MM.1S (cell line): ENCODE results near the gene TXNRD1.

Source experiments
- DNase-seq: peaks from one replicate; pipeline ENCODE4 v3.0.0-alpha.2; 2015
- H2AFZ ChIP-seq: fragments of 300-600 bp; sonication (generic); 2 replicates; pipeline ENCODE4 v1.6.0; 2016; ENCODE audit warnings: antibody characterized with exemption, low read length
- H3F3A ChIP-seq: fragments of 300-600 bp; sonication (generic); 2 replicates; pipeline ENCODE4 v1.6.1; 2016; ENCODE audit warnings: mild to moderate bottlenecking, antibody characterized with exemption, low read length, moderate library complexity, mixed read lengths; ENCODE audit not compliant: insufficient read depth
- H3K27ac ChIP-seq: fragments of 300-600 bp; sonication (generic); 2 replicates; pipeline ENCODE4 v1.5.1; 2016; ENCODE audit warnings: mild to moderate bottlenecking, low read length
- H3K27me3 ChIP-seq: fragments of 300-600 bp; sonication (generic); replicated peaks from 2 replicates; pipeline ENCODE4 v1.6.0; 2016; ENCODE audit warnings: low read length; ENCODE audit not compliant: insufficient read depth
- H3K36me3 ChIP-seq: fragments of 300-600 bp; sonication (generic); replicated peaks from 2 replicates; pipeline ENCODE4 v1.6.1; 2016; ENCODE audit warnings: mild to moderate bottlenecking, low read length, mixed read lengths; ENCODE audit not compliant: insufficient read depth
- H3K4me1 ChIP-seq: fragments of 300-600 bp; sonication (generic); 2 replicates; pipeline ENCODE4 v1.6.1; 2016; ENCODE audit warnings: low read length, mixed read lengths
- H3K4me2 ChIP-seq: fragments of 300-600 bp; sonication (generic); 2 replicates; pipeline ENCODE4 v1.6.0; 2016; ENCODE audit warnings: low read depth, low read length
- H3K4me3 ChIP-seq: fragments of 300-600 bp; sonication (generic); 2 replicates; pipeline ENCODE4 v1.5.1; 2016; ENCODE audit warnings: low read length, mixed read lengths
- H3K79me2 ChIP-seq: fragments of 300-600 bp; sonication (generic); 2 replicates; pipeline ENCODE4 v1.6.1; 2016; ENCODE audit warnings: mixed run types, low read length, mixed read lengths
- H3K9ac ChIP-seq: fragments of 300-600 bp; sonication (generic); 2 replicates; pipeline ENCODE4 v1.6.1; 2016; ENCODE audit warnings: low read length, mixed read lengths
- H3K9me2 ChIP-seq: fragments of 300-600 bp; sonication (generic); replicated peaks from 2 replicates; pipeline ENCODE4 v1.6.1; 2016; ENCODE audit warnings: mild to moderate bottlenecking, low read length, mixed read lengths; ENCODE audit not compliant: insufficient read depth
- H3K9me3 ChIP-seq: fragments of 300-600 bp; sonication (generic); replicated peaks from 2 replicates; pipeline ENCODE4 v1.6.1; 2016; ENCODE audit warnings: mild to moderate bottlenecking, low read length, mixed read lengths; ENCODE audit not compliant: insufficient read depth
- H4K20me1 ChIP-seq: fragments of 300-600 bp; sonication (generic); 2 replicates; pipeline ENCODE4 v1.6.1; 2016; ENCODE audit warnings: mild to moderate bottlenecking, low read length, moderate library complexity, mixed read lengths; ENCODE audit not compliant: insufficient read depth
- CTCF ChIP-seq: fragments of 300-600 bp; sonication (generic); IDR thresholded peaks from 2 replicates; pipeline ENCODE4 v1.5.1; 2016; ENCODE audit warnings: antibody characterized with exemption, low read length, mixed read lengths
- EZH2 ChIP-seq: fragments of 300-600 bp; sonication (generic); optimal IDR thresholded peaks from 2 replicates; pipeline ENCODE3; 2017; ENCODE audit warnings: low read depth, mild to moderate bottlenecking, antibody characterized with exemption, low read length, mixed read lengths
- EZH2phosphoT487 ChIP-seq: fragments of 300-600 bp; sonication (generic); IDR thresholded peaks from 2 replicates; pipeline ENCODE4 v1.6.1; 2018; ENCODE audit warnings: antibody characterized with exemption, low read length

Gene TXNRD1

GRCh38 chr12:104303538-104304151 is 88.1 kb downstream of the TXNRD1 start, which contains the start of gene EID3:
Gene EID3, plus strand, starts transcription at chr12:104303739. Its CDS starts 196 bp downstream, at chr12:104303935.
- Histone ChIP-seq H3K9me3 (no peaks in the 10 kb centered on the region), H3K9ac (no peak within 1 kb of the TSS), H4K20me1 (peaks cover 33% of the 10 kb centered on the region; the same call in 1 of the 2 replicates), H3K4me2 (no peak within 1 kb of the TSS), H3K36me3 (peaks cover 10% of the 10 kb centered on the region; the same call in 1 of the 2 replicates), H3K4me3 (no peak within 1 kb of the TSS), H3K27ac (no peak within 1 kb of the TSS), H3K79me2 (peaks cover 99% of the 10 kb centered on the region), H3F3A (0 out of 2 replicates have a peak, but pooled peaks cover 4% of the 10 kb centered on the region), H3K4me1 (no peaks in the 10 kb centered on the region), H3K9me2 (no peaks in the 10 kb centered on the region), H3K27me3 (no peaks in the 10 kb centered on the region), H2AFZ (no peak within 1 kb of the TSS)
- DNase-seq, result no peak
- TF ChIP-seq EZH2phosphoT487, result no peak
- no peak for TF ChIP-seq CTCF
- no peak for TF ChIP-seq EZH2

GRCh38 chr12:104304261-104305009 is 88.9 kb downstream of the TXNRD1 start:
- no peaks in the 10 kb centered on the region for H3K9me2 ChIP-seq
- H2AFZ ChIP-seq, result no peak overlapping the region
- H3K36me3 ChIP-seq, result peaks cover 10% of the 10 kb centered on the region; the same call in 1 of the 2 replicates
- H3K4me1 ChIP-seq, result no peaks in the 10 kb centered on the region
- H3K4me2 ChIP-seq, result no peak overlapping the region
- 0 out of 2 replicates have a peak, but pooled peaks cover 4% of the 10 kb centered on the region for H3F3A ChIP-seq
- no peak overlapping the region for H3K27ac ChIP-seq
- H3K79me2 ChIP-seq, result peaks cover 99% of the 10 kb centered on the region
- no peak overlapping the region for H3K4me3 ChIP-seq
- H4K20me1 ChIP-seq, result peaks cover 30% of the 10 kb centered on the region; the same call in 1 of the 2 replicates
- H3K9me3 ChIP-seq, result no peaks in the 10 kb centered on the region
- no peak overlapping the region for H3K9ac ChIP-seq
- H3K27me3 ChIP-seq, result no peaks in the 10 kb centered on the region
- no peak for DNase-seq
- TF ChIP-seq EZH2phosphoT487, result no peak
- TF ChIP-seq CTCF, result no peak
- TF ChIP-seq EZH2, result no peak

- Histone ChIP-seq H3K4me1 (no peaks in the 10 kb centered on the region), H3F3A (0 out of 2 replicates have a peak, but pooled peaks cover 4% of the 10 kb centered on the region), H3K4me3 (no peak overlapping the region), H3K27ac (no peak overlapping the region), H3K36me3 (peaks cover 10% of the 10 kb centered on the region; the same call in 1 of the 2 replicates), H2AFZ (no peak overlapping the region), H3K9me3 (no peaks in the 10 kb centered on the region), H3K9me2 (no peaks in the 10 kb centered on the region), H3K27me3 (no peaks in the 10 kb centered on the region), H3K9ac (no peak overlapping the region), H4K20me1 (peaks cover 30% of the 10 kb centered on the region; the same call in 1 of the 2 replicates), H3K4me2 (no peak overlapping the region), H3K79me2 (peaks cover 99% of the 10 kb centered on the region)
- DNase-seq, result no peak
- TF ChIP-seq CTCF (no peak), EZH2phosphoT487 (no peak), EZH2 (no peak)
Observed at GRCh38 chr12:104305349-104305748, 89.8 kb downstream of the TXNRD1 start.
